H9 (cell line): ENCODE results near the gene AP1S3. TPM values are rescaled to one million over a fixed set of nuclear protein-coding genes. Genes with fewer than 3 reads are reported as not detected.

ENCODE experiments used
- DNase-seq: peaks from one replicate; pipeline ENCODE4 v3.0.0-alpha.2; 2017
- H2AFZ ChIP-seq: one replicate; pipeline ENCODE4 v1.6.1; 2013; ENCODE audit warnings: mild to moderate bottlenecking, low read length, control low read depth, moderate library complexity
- H2AK5ac ChIP-seq: 2 replicates; pipeline ENCODE4 v1.6.1; 2013; ENCODE audit warnings: low read length, control low read depth, mixed read lengths; ENCODE audit not compliant: insufficient read length
- H2BK120ac ChIP-seq: one replicate; pipeline ENCODE4 v1.6.1; 2013; ENCODE audit warnings: low read depth, mild to moderate bottlenecking, low read length, control low read depth, inconsistent platforms; ENCODE audit not compliant: poor library complexity, severe bottlenecking
- H2BK12ac ChIP-seq: 2 replicates; pipeline ENCODE4 v1.6.1; 2013; ENCODE audit warnings: low read length, control low read depth, mixed read lengths, low read depth; ENCODE audit not compliant: insufficient read length
- H2BK15ac ChIP-seq: 2 replicates; pipeline ENCODE4 v1.6.1; 2013; ENCODE audit warnings: low read depth, low read length, control low read depth
- H2BK20ac ChIP-seq: one replicate; pipeline ENCODE4 v1.6.1; 2013; ENCODE audit warnings: low read depth, mild to moderate bottlenecking, low read length, control low read depth, inconsistent platforms; ENCODE audit not compliant: poor library complexity, severe bottlenecking
- H2BK5ac ChIP-seq: 2 replicates; pipeline ENCODE4 v1.6.1; 2013; ENCODE audit warnings: low read length, control low read depth, mixed read lengths; ENCODE audit not compliant: insufficient read length
- H3K14ac ChIP-seq: 2 replicates; pipeline ENCODE4 v1.6.1; 2013; ENCODE audit warnings: low read length, control low read depth; ENCODE audit not compliant: insufficient read depth
- H3K18ac ChIP-seq: 2 replicates; pipeline ENCODE4 v1.6.1; 2013; ENCODE audit warnings: low read depth, mild to moderate bottlenecking, mixed read lengths, low read length, control low read depth; ENCODE audit not compliant: insufficient read length
- H3K23ac ChIP-seq: 2 replicates; pipeline ENCODE4 v1.6.1; 2013; ENCODE audit warnings: low read length, control low read depth, mixed read lengths, low read depth; ENCODE audit not compliant: insufficient read length
- H3K23me2 ChIP-seq: 2 replicates; pipeline ENCODE4 v1.6.1; 2013; ENCODE audit warnings: low read depth, mild to moderate bottlenecking, mixed read lengths, low read length, control low read depth; ENCODE audit not compliant: insufficient read length, poor library complexity, severe bottlenecking
- H3K27ac ChIP-seq: 2 replicates; pipeline ENCODE4 v1.5.1; 2013; ENCODE audit warnings: low read length, control low read depth, mixed read lengths, low read depth; ENCODE audit not compliant: insufficient read length
- H3K27me3 ChIP-seq: 2 replicates; pipeline ENCODE4 v1.6.1; 2013; ENCODE audit warnings: low read length, control low read depth, inconsistent platforms; ENCODE audit not compliant: insufficient read depth
- H3K4ac ChIP-seq: 2 replicates; pipeline ENCODE4 v1.6.1; 2013; ENCODE audit warnings: low read depth, mild to moderate bottlenecking, control low read depth, inconsistent platforms, low read length, moderate library complexity
- H3K4me1 ChIP-seq: 2 replicates; pipeline ENCODE4 v1.6.1; 2013; ENCODE audit warnings: low read length, control low read depth, inconsistent platforms; ENCODE audit not compliant: insufficient read depth
- H3K4me2 ChIP-seq: 2 replicates; pipeline ENCODE4 v1.6.1; 2013; ENCODE audit warnings: low read length, control low read depth, mixed read lengths; ENCODE audit not compliant: insufficient read length, insufficient read depth
- H3K56ac ChIP-seq: 2 replicates; pipeline ENCODE4 v1.6.1; 2013; ENCODE audit warnings: low read depth, mild to moderate bottlenecking, mixed read lengths, low read length, control low read depth; ENCODE audit not compliant: insufficient read length
- H3K79me1 ChIP-seq: 2 replicates; pipeline ENCODE4 v1.6.1; 2013; ENCODE audit warnings: low read depth, mild to moderate bottlenecking, moderate library complexity, low read length, control low read depth, inconsistent platforms; ENCODE audit not compliant: insufficient read depth, poor library complexity, severe bottlenecking
- H3K79me2 ChIP-seq: 2 replicates; pipeline ENCODE4 v1.6.1; 2013; ENCODE audit warnings: low read length, control low read depth, inconsistent platforms; ENCODE audit not compliant: insufficient read depth
- H3K9ac ChIP-seq: 2 replicates; pipeline ENCODE4 v1.6.1; 2013; ENCODE audit warnings: low read length, control low read depth, mixed read lengths; ENCODE audit not compliant: insufficient read length; ENCODE audit errors: extremely low read depth
- H3K9me3 ChIP-seq: one replicate; pipeline ENCODE4 v1.6.1; 2013; ENCODE audit warnings: low read depth, low read length, inconsistent platforms; ENCODE audit not compliant: control insufficient read depth
- H3T11ph ChIP-seq: one replicate; pipeline ENCODE4 v1.6.1; 2013; ENCODE audit warnings: mild to moderate bottlenecking, low read length, control low read depth, inconsistent platforms
- H4K20me1 ChIP-seq: one replicate; pipeline ENCODE4 v1.6.1; 2013; ENCODE audit not compliant: control insufficient read depth, insufficient read length, insufficient read depth
- H4K5ac ChIP-seq: 2 replicates; pipeline ENCODE4 v1.6.1; 2013; ENCODE audit warnings: low read depth, mild to moderate bottlenecking, mixed read lengths, low read length, control low read depth; ENCODE audit not compliant: insufficient read length
- H4K8ac ChIP-seq: replicated peaks from 2 replicates; pipeline ENCODE4 v1.6.1; 2013; ENCODE audit warnings: low read length, control low read depth, mixed read lengths, low read depth; ENCODE audit not compliant: insufficient read length
- H4K91ac ChIP-seq: 2 replicates; pipeline ENCODE4 v1.6.1; 2013; ENCODE audit warnings: low read depth, mild to moderate bottlenecking, moderate library complexity, mixed read lengths, low read length, control low read depth; ENCODE audit not compliant: insufficient read length
- H3K27ac Mint-ChIP-seq, 3 experiments: 2 replicates in 2 of 3; 3 replicates in 1 of 3; pipeline ENCODE4 v1.8.0; 2020 to 2021; ENCODE audit warnings: mixed read lengths in 3 of 3, mild to moderate bottlenecking in 1 of 3, moderate library complexity in 1 of 3
- H3K27me3 Mint-ChIP-seq: 2 replicates; pipeline ENCODE4 v1.8.0; 2021; ENCODE audit warnings: low read depth, mild to moderate bottlenecking, moderate library complexity, mixed read lengths
- H3K36me3 Mint-ChIP-seq, 3 experiments: 2 replicates in 2 of 3; 3 replicates in 1 of 3; pipeline ENCODE4 v1.8.0; 2020 to 2021; ENCODE audit warnings: low read depth in 3 of 3, mixed read lengths in 3 of 3; ENCODE audit not compliant: insufficient read depth in 1 of 3
- H3K4me1 Mint-ChIP-seq, 2 experiments: 2 replicates each; pipeline ENCODE4 v1.8.0; 2020; ENCODE audit warnings: mixed read lengths in 2 of 2
- H3K4me3 Mint-ChIP-seq, 2 experiments: 2 replicates in 1 of 2; 3 replicates in 1 of 2; pipeline ENCODE4 v1.8.0; 2020 to 2021; ENCODE audit warnings: mild to moderate bottlenecking in 2 of 2, mixed read lengths in 2 of 2, moderate library complexity in 1 of 2
- H3K9me3 Mint-ChIP-seq, 2 experiments: 2 replicates in 1 of 2; 3 replicates in 1 of 2; pipeline ENCODE4 v1.8.0; 2020; ENCODE audit warnings: mild to moderate bottlenecking in 2 of 2, mixed read lengths in 2 of 2, moderate library complexity in 1 of 2
- CTCF ChIP-seq: fragments of 200-600 bp; sonication (generic); conservative IDR thresholded peaks from 3 replicates; pipeline ENCODE4 v1.8.0; 2021; ENCODE audit warnings: antibody characterized with exemption, mild to moderate bottlenecking
- WGBS: extraction: QIAGEN DNeasy Blood & Tissue Kit; methylation state at CpG from one replicate; pipeline ENCODE4 v1.1.7; 2013; ENCODE audit warnings: missing lambda C conversion rate, low lambda C conversion rate, mixed read lengths; ENCODE audit not compliant: insufficient read length; ENCODE audit errors: extremely low coverage; 5-methylcytosine and 5-hydroxymethylcytosine counted together
- total RNA-seq: library from RNA; stranded (reverse); gene quantifications from 2 replicates; pipeline ENCODE4 v1.2.1, GENCODE V29; 2021

AP1S3 gene
- total RNA-seq, 1 experiment from 2014 or later: 8.7 TPM

GRCh38 chr2:223853425-223853837 is 16.0 kb upstream of the AP1S3 start:
- Mint-ChIP-seq H3K9me3 (peaks cover 17 to 24% of the 10 kb centered on the region in 2 experiments), H3K4me1 (no peaks in the 10 kb centered on the region), H3K27ac (no peak overlapping the region), H3K4me3 (no peak overlapping the region), H3K27me3 (no peaks in the 10 kb centered on the region; the same call in 1 of the 2 replicates), H3K36me3 (peaks cover 16 to 26% (median 19%) of the 10 kb centered on the region in 3 experiments)
- no peak overlapping the region for H2BK5ac ChIP-seq
- no peaks in the 10 kb centered on the region for H3K23me2 ChIP-seq
- no peaks in the 10 kb centered on the region for H3K27me3 ChIP-seq
- H3K27ac ChIP-seq: no peak overlapping the region
- no peaks in the 10 kb centered on the region for H4K20me1 ChIP-seq
- H4K91ac ChIP-seq: no peak overlapping the region
- H3K9ac ChIP-seq: no peak overlapping the region
- H3K9me3 ChIP-seq: peaks cover 14% of the 10 kb centered on the region
- no peak overlapping the region for H4K8ac ChIP-seq
- no peak overlapping the region for H4K5ac ChIP-seq
- H3K23ac ChIP-seq: no peak overlapping the region
- no peak for TF ChIP-seq CTCF
- H2BK120ac ChIP-seq: no peak overlapping the region
- no peak overlapping the region for H3K56ac ChIP-seq
- H2AK5ac ChIP-seq: no peak overlapping the region
- no peak overlapping the region for H2BK15ac ChIP-seq
- H3K18ac ChIP-seq: no peak overlapping the region
- H3T11ph ChIP-seq: no peak overlapping the region
- WGBS: no CpG with 5 or more reads among the region's 3 CpGs
- no peaks in the 10 kb centered on the region for H3K79me2 ChIP-seq
- no peak for DNase-seq
- no peak overlapping the region for H2AFZ ChIP-seq
- H2BK20ac ChIP-seq: no peak overlapping the region
- H3K4ac ChIP-seq: no peak overlapping the region
- H3K4me1 ChIP-seq: no peaks in the 10 kb centered on the region
- H2BK12ac ChIP-seq: no peak overlapping the region
- H3K4me2 ChIP-seq: no peak overlapping the region
- H3K79me1 ChIP-seq: no peaks in the 10 kb centered on the region
- no peak overlapping the region for H3K14ac ChIP-seq
